ENCODE results near the gene NBAS. TPM values are rescaled to one million over a fixed set of nuclear protein-coding genes. Genes with fewer than 3 reads are reported as not detected.

NBAS gene
- total RNA-seq, 1 experiment from 2014 or later = 36.3 TPM

GRCh38 chr2:15225131-15225530 is 336.0 kb downstream of the NBAS start:
- no TSS peak for BruUV-seq (replicated peaks)
- intact Hi-C loops (cut with micrococcal nuclease; ENCODE audit: unreplicated experiment) = no loop called here
- Histone ChIP-seq H3K36me3 (ENCODE audit: control insufficient read depth, insufficient read depth, low read length) (no peaks in the 10 kb centered on the region), H3K27ac (ENCODE audit: low read length) (no peak overlapping the region), H3K4me3 (ENCODE audit: low read depth in 2 of 2, low read length in 2 of 2) (no peak overlapping the region), H3K9me3 (ENCODE audit: control insufficient read depth, insufficient read depth, low read depth, low read length) (no peaks in the 10 kb centered on the region), H3K27me3 (ENCODE audit: control insufficient read depth, insufficient read depth, low read length) (no peaks in the 10 kb centered on the region), H3K4me1 (ENCODE audit: control insufficient read depth, insufficient read depth, low read length) (no peaks in the 10 kb centered on the region)
- POLR2A ChIA-PET = no interaction called here
- in situ Hi-C loops (cut with HindIII; ENCODE audit: low pct_unique_long_range_greater_than_20kb, low sequenced_read_pairs) = no loop called here
- DNase-seq (ENCODE audit: low read depth, low spot score) (no peak), ATAC-seq (no peak)
- CTCF ChIA-PET = no interaction called here
- TF ChIP-seq POLR2AphosphoS5 (IDR thresholded peaks at IDR 0.05; ENCODE audit: low read depth, low read length) (no peak), SIN3A (IDR thresholded peaks at IDR 0.05; ENCODE audit: borderline replicate concordance, insufficient read depth, low read depth, low read length) (no peak), CTCF (IDR thresholded peaks at IDR 0.05) (no peak), REST (IDR thresholded peaks at IDR 0.05; ENCODE audit: insufficient read depth in 1 of 2, low read depth in 2 of 2, low read length in 1 of 2) (no peak), TCF7L2 (IDR thresholded peaks at IDR 0.05; ENCODE audit: low read depth, low read length) (no peak)

DNA sequence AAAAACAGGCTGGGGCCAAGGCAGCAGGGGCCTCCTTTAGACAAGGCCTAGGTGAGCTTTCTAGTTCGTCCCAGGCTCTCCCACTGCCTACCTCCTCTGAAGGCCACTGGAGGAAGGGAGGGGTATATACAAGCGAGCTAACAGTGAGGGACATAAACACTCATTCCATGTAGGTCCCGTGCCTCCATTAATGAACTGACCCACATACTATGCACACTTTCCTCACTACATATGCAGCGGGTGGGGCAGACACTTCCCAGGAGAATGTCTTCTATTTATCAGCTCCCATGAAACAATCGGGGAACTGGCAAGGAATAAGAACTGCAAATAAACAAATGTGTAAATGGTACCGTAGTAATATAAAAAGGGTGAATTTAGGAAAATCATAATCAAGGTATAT is 336.5 kb downstream of the NBAS start:
- no TSS peak for BruUV-seq (replicated peaks)
- Histone ChIP-seq H3K4me1 (ENCODE audit: control insufficient read depth, insufficient read depth, low read length) (no peaks in the 10 kb centered on the region), H3K9me3 (ENCODE audit: control insufficient read depth, insufficient read depth, low read depth, low read length) (no peaks in the 10 kb centered on the region), H3K4me3 (ENCODE audit: low read depth in 2 of 2, low read length in 2 of 2) (no peak overlapping the region), H3K27me3 (ENCODE audit: control insufficient read depth, insufficient read depth, low read length) (no peaks in the 10 kb centered on the region), H3K27ac (ENCODE audit: low read length) (no peak overlapping the region), H3K36me3 (ENCODE audit: control insufficient read depth, insufficient read depth, low read length) (no peaks in the 10 kb centered on the region)
- TF ChIP-seq TCF7L2 (IDR thresholded peaks at IDR 0.05; ENCODE audit: low read depth, low read length) (no peak), CTCF (IDR thresholded peaks at IDR 0.05) (no peak), SIN3A (IDR thresholded peaks at IDR 0.05; ENCODE audit: borderline replicate concordance, insufficient read depth, low read depth, low read length) (no peak), REST (IDR thresholded peaks at IDR 0.05; ENCODE audit: insufficient read depth in 1 of 2, low read depth in 2 of 2, low read length in 1 of 2) (no peak), POLR2AphosphoS5 (IDR thresholded peaks at IDR 0.05; ENCODE audit: low read depth, low read length) (no peak)
- ATAC-seq (no peak), DNase-seq (ENCODE audit: low read depth, low spot score) (no peak)
- in situ Hi-C loops (cut with HindIII; ENCODE audit: low pct_unique_long_range_greater_than_20kb, low sequenced_read_pairs) = no loop called here
- CTCF ChIA-PET = no interaction called here
- POLR2A ChIA-PET = no interaction called here
- intact Hi-C loops (cut with micrococcal nuclease; ENCODE audit: unreplicated experiment) = no loop called here

Data from Panc1 (cell line).